ENCODE data around the gene C20orf96.
"Not testable (repeated sequence)": the region's sequence is repeated elsewhere in the genome, so short reads cannot be mapped to it uniquely, and the experiment has no call there.

C20orf96 gene, protein sequence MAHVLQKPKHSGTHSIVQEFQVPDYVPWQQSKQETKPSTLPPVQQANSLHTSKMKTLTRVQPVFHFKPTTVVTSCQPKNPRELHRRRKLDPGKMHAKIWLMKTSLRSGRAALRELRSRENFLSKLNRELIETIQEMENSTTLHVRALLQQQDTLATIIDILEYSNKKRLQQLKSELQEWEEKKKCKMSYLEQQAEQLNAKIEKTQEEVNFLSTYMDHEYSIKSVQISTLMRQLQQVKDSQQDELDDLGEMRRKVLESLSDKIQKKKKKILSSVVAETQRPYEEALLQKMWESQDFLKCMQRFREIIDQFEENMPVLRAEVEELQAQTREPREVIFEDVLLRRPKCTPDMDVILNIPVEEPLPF

DNA sequence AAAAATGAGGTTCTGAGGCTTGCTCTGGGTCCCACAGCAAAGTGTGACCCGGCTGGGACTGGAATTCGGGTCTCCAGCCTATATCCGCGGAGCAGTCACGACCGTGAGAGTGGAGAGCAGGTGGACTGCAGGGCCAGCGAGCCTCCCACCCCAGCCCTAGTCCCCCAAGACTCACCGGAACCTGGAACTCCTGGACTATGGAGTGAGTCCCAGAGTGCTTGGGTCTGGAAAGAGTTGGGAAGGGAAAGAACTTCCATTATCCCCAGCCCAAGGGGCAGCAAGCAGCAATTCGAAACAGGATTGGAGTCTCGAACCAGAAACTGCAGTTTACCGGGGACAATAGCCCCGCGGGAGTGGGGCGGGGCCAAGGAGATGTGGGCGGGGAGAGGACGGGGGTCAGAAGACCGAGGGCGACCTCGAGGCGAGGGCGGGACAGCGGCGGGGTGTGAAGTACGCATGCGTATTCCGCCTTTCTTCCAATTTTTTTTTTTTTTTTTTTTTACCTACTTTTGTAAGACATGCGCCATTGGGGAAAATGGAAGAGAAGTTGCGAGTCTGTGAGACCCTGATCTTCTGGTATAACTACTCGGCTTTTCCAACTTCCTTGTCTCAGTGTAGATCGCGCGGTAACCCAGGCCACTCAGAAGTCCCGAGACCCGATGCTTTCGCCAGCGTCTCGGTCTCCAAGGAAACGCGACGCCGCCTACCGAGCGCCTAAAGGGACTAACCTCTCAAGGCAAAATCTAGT lies at the start of gene C20orf96:
Gene C20orf96, minus strand, starts transcription at position 667 of the 748 bp plus-strand sequence. Its CDS starts 140 bp downstream, at position 527.
- peak; percentile 87 for DNase-seq

GRCh38 chr20:336040-336439 lies 45.5 kb upstream of the C20orf96 start:
- DNase-seq, result not testable (repeated sequence)

- DNase-seq, result no peak
These were observed 44.0 kb upstream of the C20orf96 start for GRCh38 chr20:334578-334977.

DNA sequence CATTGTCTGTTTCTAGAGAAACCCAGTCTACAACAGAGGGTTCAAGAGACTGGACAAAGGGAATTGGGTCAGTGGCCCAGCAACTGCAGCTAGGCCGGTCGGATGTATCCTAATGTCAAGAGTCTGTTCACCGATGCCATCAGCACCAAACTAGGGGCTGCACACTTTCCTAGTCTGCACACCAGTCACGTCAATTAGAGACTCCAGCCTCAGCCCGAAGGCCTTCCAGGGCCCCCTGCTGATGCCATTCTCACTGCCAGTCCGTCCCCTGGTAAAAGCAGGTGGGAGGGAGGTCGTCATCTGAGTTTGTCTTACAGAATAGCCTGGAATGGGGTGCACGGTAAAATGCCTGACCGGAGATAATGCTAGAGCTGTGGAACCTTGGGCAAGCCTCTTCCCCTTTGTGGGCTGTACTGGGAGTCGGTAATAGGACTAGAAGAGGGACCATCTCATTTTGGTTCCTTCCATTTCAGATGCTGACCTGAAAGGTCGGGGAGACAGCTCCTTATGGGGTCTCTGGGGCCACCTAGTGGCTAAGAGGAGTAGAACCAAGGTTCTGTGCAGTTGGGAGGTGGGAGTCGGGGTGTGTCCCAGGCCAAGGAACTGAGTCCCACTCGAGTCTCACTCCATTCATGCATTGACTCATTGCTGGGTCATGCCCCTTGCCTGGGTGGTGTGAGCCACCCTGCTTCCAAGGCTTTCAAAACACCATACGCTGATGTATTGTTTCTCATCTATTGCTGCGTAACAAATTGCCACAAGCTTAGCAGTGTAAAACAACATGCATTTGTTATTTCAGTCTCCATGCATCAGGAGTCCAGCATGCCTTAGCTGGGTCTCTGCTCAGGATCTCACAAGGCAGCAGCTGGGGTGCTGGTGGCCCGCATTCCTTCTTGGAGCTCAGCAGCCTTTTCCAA lies 39.9 kb upstream of the C20orf96 start:
- DNase-seq, result peak; percentile 72

GRCh38 chr20:329851-330232 lies 39.3 kb upstream of the C20orf96 start:
- no peak for DNase-seq

DNA sequence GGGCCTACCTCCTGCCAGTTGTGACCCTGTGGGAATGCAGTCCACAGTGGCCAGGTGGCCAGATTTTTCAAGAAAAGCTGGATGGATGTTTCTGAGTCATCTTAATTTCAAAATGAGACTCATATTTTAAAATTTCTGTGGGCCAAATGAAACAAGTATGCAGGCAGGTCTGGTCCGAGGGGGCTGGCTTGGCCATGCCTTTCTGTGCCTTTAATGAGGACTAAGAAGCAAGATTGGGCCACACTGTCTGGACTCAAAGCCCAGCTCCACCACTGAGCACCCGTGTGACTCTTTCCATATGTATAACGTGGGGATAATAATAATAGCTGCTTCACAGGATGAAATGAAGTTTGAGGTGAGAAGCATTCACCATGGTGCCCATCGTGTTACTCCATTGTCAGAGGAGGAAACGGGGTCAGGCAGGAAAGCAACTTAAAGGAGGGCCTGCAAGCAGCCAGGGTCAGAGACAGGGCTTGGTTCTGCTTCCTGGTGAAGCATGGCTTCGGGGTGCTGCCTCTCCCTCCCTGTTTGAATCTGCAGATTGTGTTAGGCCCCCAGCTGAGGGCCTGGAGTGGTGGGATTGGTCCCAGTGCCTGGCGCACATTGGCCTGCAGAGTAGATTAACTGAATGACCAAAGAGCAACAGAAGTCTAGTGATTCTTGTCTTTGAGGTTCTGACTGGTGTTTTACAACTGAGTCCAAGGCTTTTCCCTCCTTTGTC lies 38.6 kb upstream of the C20orf96 start:
- no peak for DNase-seq

GRCh38 chr20:328027-328974 lies 37.8 kb upstream of the C20orf96 start:
- DNase-seq, result no peak

DNA sequence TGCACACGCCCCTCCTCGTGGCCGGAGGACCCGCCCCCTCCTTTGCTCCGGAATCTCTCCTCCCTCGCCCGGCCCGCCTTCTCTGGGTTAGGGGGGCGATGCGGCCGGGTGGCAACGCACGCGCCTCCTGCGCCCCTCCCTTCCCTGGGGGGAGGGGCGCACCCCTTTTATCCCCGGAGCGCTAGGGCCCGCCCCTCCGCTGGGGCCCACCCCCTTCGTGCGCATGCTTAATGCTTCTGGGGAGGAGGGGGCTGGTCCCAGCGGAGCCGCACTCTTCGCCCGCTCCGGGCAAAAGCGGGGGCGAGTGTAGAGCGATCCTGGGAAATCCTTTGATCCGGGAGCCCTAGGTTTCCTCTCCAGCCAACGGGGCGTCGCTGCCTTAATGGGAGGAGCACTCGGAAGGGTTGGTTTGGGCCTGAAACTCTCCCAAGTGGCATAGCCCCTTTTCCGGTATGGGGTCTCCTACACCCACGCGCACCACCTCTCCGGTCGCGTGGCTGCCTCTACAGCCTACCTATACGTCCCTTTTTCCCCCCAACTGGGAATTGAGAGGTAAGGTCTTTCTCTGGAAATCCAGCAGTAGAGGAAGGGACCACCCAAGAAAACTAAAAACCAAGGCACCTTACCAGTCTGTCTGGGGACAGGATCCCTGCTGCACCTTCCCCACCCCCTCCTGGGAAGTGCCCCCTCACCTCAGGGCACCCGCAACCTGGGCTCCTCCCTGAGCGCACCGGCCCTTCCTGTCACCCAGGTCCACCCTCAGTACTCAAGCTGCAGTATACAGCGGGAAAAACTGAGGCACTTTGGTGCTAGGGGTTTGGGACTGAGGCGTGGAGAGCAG lies 36.9 kb upstream of the C20orf96 start:
- DNase-seq, result peak; percentile 69

- DNase-seq, result no peak
These were observed 36.2 kb upstream of the C20orf96 start for GRCh38 chr20:326645-327185.

- peak; percentile 27 for DNase-seq
These were observed 35.5 kb upstream of the C20orf96 start for GRCh38 chr20:325889-326644.

GRCh38 chr20:325045-325888 lies 34.7 kb upstream of the C20orf96 start, which contains the start of gene SOX12:
Gene SOX12 (plus strand): TSS chr20:325552. CDS start chr20:325925, 373 bp downstream.
- DNase-seq, result peak; percentile 92

DNA sequence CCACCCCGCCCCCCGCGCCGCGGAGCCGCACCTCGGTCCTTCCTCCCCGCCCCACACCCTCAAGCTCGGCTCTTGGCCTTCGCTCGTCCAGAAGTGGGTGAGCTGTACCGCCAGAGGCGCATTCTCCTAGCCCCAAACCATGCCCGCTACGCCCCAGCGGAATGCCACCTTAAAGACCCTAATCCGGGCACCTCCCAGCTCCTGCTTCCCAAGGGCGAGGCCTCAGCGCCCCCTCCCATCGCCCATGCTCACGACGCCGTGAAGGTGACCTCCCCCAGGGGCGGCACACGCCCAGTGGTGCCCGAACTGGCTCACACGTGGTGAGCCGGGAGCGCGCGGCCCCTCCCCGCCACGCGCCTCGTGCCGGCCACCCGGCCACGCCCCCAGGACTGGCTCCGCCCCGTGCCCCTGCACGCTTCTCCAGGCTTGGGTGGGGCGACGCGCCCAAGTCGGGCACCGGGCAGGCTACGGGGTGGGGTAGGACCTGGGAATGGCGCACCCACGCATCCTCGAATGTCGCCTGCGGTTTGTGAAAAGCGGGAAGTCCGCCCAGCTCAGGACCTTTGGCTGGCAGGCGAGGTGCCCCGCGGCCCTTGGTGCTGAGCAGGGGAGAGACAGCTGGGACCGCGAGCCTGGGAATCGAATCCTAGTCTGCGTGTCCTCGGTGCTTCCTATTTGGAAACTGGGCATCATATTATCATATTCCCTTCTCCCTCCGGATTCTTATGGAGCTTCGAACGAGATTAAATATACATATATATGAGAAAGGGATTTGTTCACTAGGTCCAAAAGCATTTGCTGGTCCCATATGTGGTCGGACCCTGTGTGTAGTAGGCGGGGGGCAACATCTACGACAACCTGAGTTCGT lies 33.9 kb upstream of the C20orf96 start:
- peak; percentile 82 for DNase-seq

DNA sequence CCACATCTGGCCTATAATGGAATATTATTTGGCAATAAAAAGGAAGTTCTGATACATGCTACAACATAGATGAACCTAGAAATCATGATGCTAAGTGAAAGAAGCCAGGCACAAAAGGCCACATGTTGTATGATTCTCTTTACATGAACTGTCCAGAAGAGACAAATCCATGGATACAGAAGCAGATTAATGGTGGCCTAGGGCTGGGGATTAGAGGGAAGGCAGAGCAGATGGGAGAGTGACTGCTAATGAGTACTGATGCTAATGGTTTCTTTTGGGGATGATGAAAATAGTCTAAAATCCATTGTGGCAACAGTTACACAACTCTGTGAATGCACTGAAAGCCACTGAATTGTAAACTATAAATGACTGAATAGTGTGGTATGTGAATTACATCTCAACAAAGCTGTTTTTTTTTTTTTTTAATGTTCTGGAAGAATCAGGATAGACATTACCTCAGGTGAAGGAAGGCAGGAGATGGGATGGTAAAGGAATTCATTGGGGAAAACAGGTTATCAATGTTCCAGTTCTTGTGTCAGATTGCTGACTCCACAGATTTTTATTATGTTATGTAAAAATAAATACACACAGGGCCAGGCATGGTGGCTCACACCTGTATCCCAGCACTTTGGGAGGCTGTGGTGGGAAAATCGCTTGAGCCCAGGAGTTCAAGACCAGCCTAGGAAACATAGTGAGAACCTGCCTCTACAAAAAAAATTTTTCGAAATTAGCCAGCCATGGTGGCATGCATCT lies 25.9 kb upstream of the C20orf96 start:
- no peak for DNase-seq

GRCh38 chr20:313948-314347 lies 23.4 kb upstream of the C20orf96 start:
- no peak for DNase-seq

DNA sequence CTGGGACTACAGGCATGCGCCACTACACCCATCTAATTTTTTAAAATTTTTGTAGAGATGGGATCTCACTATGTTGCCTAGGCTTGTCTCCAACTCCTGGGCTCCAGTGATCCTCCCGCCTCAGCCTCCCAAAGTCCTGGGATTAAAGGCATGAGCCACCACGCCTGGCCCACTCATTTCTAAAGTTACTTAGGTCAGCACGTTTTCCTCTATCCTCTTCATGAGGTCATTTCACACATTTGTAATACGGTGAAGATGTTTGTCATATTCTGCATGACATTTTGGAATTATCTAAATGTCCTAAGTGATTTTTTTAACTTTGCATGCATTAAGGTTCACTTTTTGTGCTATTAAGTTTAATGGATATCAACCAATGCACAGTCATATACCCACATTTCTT lies 22.9 kb upstream of the C20orf96 start:
- DNase-seq, result no peak

- DNase-seq, result no peak
These were observed 22.3 kb upstream of the C20orf96 start for GRCh38 chr20:312866-313265.
